Measurements from ENCODE around the gene HOXD13. TPM values are rescaled to one million over a fixed set of nuclear protein-coding genes. Genes with fewer than 3 reads are reported as not detected.

HOXD13 gene
- total RNA-seq, 1 experiment from 2014 or later: not detected

GRCh38 chr2:176081376-176081836, 11.1 kb upstream of the HOXD13 start:
- BruUV-seq (replicated peaks): no TSS peak
- no peak for DNase-seq
- peaks cover 40% of the 10 kb centered on the region for H3K27me3 ChIP-seq (ENCODE audit: insufficient read depth, low read depth)
- H3K9me3 ChIP-seq (ENCODE audit: insufficient read depth, low read depth): no peaks in the 10 kb centered on the region; the same call in 1 of the 2 replicates
- ChIA-PET CTCF (no interaction called here), POLR2A (ENCODE audit: unreplicated experiment) (no interaction called here)
- H4K20me1 ChIP-seq (ENCODE audit: insufficient read depth): no peaks in the 10 kb centered on the region
- no peak overlapping the region for H3K4me3 ChIP-seq
- intact Hi-C loops (cut with micrococcal nuclease; ENCODE audit: unreplicated experiment): no loop called here
- H3K27ac ChIP-seq: no peak overlapping the region
- H3K79me2 ChIP-seq (ENCODE audit: low read depth): no peaks in the 10 kb centered on the region
- no peaks in the 10 kb centered on the region for H3K4me1 ChIP-seq (replicated peaks; ENCODE audit: insufficient read depth)
- H3K9me2 ChIP-seq (ENCODE audit: insufficient read depth): no peaks in the 10 kb centered on the region
- H2AFZ ChIP-seq: no peak overlapping the region
- no peaks in the 10 kb centered on the region for H3K36me3 ChIP-seq (ENCODE audit: low read depth)
- H3K4me2 ChIP-seq: no peak overlapping the region
- TF ChIP-seq EZH2 (IDR thresholded peaks at IDR 0.05; ENCODE audit: low read depth) (no peak), CTCF (conservative IDR thresholded peaks at IDR 0.05) (no peak)
- H3F3A ChIP-seq (ENCODE audit: insufficient read depth, low read depth): no peaks in the 10 kb centered on the region

DNA sequence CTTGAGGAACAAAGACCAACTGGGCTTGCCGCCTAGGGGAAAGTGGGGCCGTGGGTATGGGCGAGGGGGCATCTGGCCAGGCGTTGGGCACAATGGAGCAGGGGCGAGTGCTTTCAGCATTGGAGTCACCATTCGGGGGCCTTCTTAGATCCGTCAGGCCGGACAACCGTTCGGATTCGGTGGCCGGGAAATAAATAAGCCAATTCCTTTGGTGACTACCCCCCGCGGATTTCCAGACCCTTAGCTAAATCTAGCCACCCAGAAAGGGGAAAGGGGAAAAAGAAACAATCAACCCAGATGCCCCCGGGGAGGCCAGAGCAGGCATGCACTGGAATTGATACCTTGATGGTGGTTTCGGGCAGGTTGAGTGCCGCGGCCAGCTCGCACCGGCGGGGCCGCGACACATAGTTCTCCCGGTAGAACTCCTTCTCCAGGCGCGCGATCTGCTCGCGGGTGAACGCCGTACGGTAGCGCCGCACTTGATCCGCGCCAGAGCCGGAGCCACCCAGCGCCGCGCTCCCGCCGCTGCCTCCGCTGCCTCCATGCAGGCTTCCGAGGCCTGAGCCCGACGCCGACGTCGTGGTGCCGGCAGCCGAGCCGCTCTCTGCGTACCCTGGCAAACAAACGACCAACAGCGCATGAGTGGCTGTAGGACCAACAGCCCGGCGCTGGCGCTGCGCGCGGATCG, 10.5 kb upstream of the HOXD13 start:
- H2AFZ ChIP-seq: no peak overlapping the region
- no peak overlapping the region for H3K4me3 ChIP-seq
- no peaks in the 10 kb centered on the region for H3K79me2 ChIP-seq (ENCODE audit: low read depth)
- H3K36me3 ChIP-seq (ENCODE audit: low read depth): no peaks in the 10 kb centered on the region
- intact Hi-C loops (cut with micrococcal nuclease; ENCODE audit: unreplicated experiment): no loop called here
- POLR2A ChIA-PET (ENCODE audit: unreplicated experiment): no interaction called here
- H3K4me2 ChIP-seq: no peak overlapping the region
- no peaks in the 10 kb centered on the region for H4K20me1 ChIP-seq (ENCODE audit: insufficient read depth)
- no peak overlapping the region for H3K27ac ChIP-seq
- CTCF ChIA-PET: no interaction called here
- no peaks in the 10 kb centered on the region for H3K4me1 ChIP-seq (replicated peaks; ENCODE audit: insufficient read depth)
- H3K9me2 ChIP-seq (ENCODE audit: insufficient read depth): no peaks in the 10 kb centered on the region
- H3K9me3 ChIP-seq (ENCODE audit: insufficient read depth, low read depth): no peaks in the 10 kb centered on the region; the same call in 1 of the 2 replicates
- no peak for TF ChIP-seq CTCF (conservative IDR thresholded peaks at IDR 0.05)
- TF ChIP-seq EZH2 (IDR thresholded peaks at IDR 0.05; ENCODE audit: low read depth): no peak
- H3K27me3 ChIP-seq (ENCODE audit: insufficient read depth, low read depth): peaks cover 40% of the 10 kb centered on the region
- no TSS peak for BruUV-seq (replicated peaks)
- H3F3A ChIP-seq (ENCODE audit: insufficient read depth, low read depth): no peaks in the 10 kb centered on the region
- DNase-seq: no peak

DNA sequence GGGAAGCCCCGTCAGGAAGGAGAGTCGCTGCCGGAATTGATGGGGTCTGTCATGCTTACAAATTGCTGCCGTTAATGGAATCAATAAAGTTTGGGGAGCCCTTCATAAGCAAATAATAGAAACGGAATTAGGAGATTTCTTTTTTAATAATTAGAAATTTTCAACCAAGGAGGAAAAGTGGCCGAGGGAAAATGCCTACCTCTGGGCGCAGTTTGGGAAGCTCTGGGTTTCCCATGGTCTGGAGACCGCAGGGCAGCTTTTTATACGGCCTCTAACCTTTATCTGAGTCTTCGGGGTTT, 10.0 kb upstream of the HOXD13 start:
- Histone ChIP-seq H3K4me3 (no peak overlapping the region), H3F3A (ENCODE audit: insufficient read depth, low read depth) (no peaks in the 10 kb centered on the region), H3K4me1 (replicated peaks; ENCODE audit: insufficient read depth) (no peaks in the 10 kb centered on the region), H3K9me2 (ENCODE audit: insufficient read depth) (no peaks in the 10 kb centered on the region), H4K20me1 (ENCODE audit: insufficient read depth) (no peaks in the 10 kb centered on the region), H3K9me3 (ENCODE audit: insufficient read depth, low read depth) (no peaks in the 10 kb centered on the region; the same call in 1 of the 2 replicates), H3K36me3 (ENCODE audit: low read depth) (no peaks in the 10 kb centered on the region), H3K4me2 (no peak overlapping the region), H3K27me3 (ENCODE audit: insufficient read depth, low read depth) (peaks cover 40% of the 10 kb centered on the region), H3K79me2 (ENCODE audit: low read depth) (no peaks in the 10 kb centered on the region), H2AFZ (no peak overlapping the region), H3K27ac (no peak overlapping the region)
- ChIA-PET CTCF (no interaction called here), POLR2A (ENCODE audit: unreplicated experiment) (no interaction called here)
- BruUV-seq (replicated peaks): no TSS peak
- intact Hi-C loops (cut with micrococcal nuclease; ENCODE audit: unreplicated experiment): no loop called here
- DNase-seq: no peak
- TF ChIP-seq EZH2 (IDR thresholded peaks at IDR 0.05; ENCODE audit: low read depth) (no peak), CTCF (conservative IDR thresholded peaks at IDR 0.05) (no peak)

Measured in PC-9 (cell line).